A673 (cell line): ENCODE data around the gene STEAP3. TPM values are rescaled to one million over a fixed set of nuclear protein-coding genes. Genes with fewer than 3 reads are reported as not detected.

Experiments
- BruUV-seq: library from RNA; stranded (reverse); fragments of 400-500 nt; replicated peaks from 2 replicates; lab custom pipeline; 2021; lab: Mats Ljungman, UMichigan
- CTCF ChIA-PET: fragments of 300-600 bp; sonication (Branson Sonifier 250); formaldehyde crosslinking; loops from one replicate; lab custom pipeline; 2022; ENCODE audit warnings: antibody characterized with exemption; lab: Charles Lee
- POLR2A ChIA-PET: fragments of 300-600 bp; sonication (Branson Sonifier 250); formaldehyde crosslinking; loops from one replicate; lab custom pipeline; 2022; ENCODE audit warnings: antibody characterized with exemption; ENCODE audit not compliant: low non-redundant PET; lab: Charles Lee
- DNase-seq: peaks from one replicate; pipeline ENCODE4 v3.0.0-alpha.2; 2015; ENCODE audit warnings: low spot score
- H3K27ac ChIP-seq: fragments of 200-600 bp; sonication (generic); 2 replicates; pipeline ENCODE4 v1.5.1; 2016; ENCODE audit warnings: mixed run types, low read depth, mild to moderate bottlenecking, mixed read lengths, antibody characterized with exemption, low read length; ENCODE audit not compliant: poor library complexity, severe bottlenecking
- H3K27me3 ChIP-seq: fragments of 200-600 bp; sonication (generic); replicated peaks from 2 replicates; pipeline ENCODE4 v1.6.1; 2017; ENCODE audit warnings: mixed run types, low read depth, mild to moderate bottlenecking, mixed read lengths, antibody characterized with exemption, low read length; ENCODE audit not compliant: insufficient read depth, poor library complexity
- H3K36me3 ChIP-seq: fragments of 200-600 bp; sonication (generic); 2 replicates; pipeline ENCODE4 v1.6.1; 2016; ENCODE audit warnings: mixed run types, mild to moderate bottlenecking, mixed read lengths, antibody characterized with exemption, low read length; ENCODE audit not compliant: insufficient read depth, poor library complexity, severe bottlenecking
- H3K4me1 ChIP-seq: fragments of 200-600 bp; sonication (generic); 2 replicates; pipeline ENCODE4 v1.6.1; 2017; ENCODE audit warnings: mixed run types, mild to moderate bottlenecking, mixed read lengths, antibody characterized with exemption, low read length; ENCODE audit not compliant: insufficient read depth, poor library complexity, severe bottlenecking
- H3K4me3 ChIP-seq: fragments of 200-600 bp; sonication (generic); 2 replicates; pipeline ENCODE4 v1.5.1; 2016; ENCODE audit warnings: low read depth, mixed run types, mild to moderate bottlenecking, mixed read lengths, low read length; ENCODE audit not compliant: poor library complexity, severe bottlenecking
- H3K9me3 ChIP-seq: fragments of 200-600 bp; sonication (generic); 2 replicates; pipeline ENCODE4 v1.6.1; 2016; ENCODE audit warnings: mixed run types, low read depth, mild to moderate bottlenecking, mixed read lengths, antibody characterized with exemption, low read length; ENCODE audit not compliant: poor library complexity, severe bottlenecking
- EZH2 ChIP-seq: fragments of 200-600 bp; sonication (generic); IDR thresholded peaks from 2 replicates; pipeline ENCODE4 v1.6.1; 2017; ENCODE audit warnings: borderline replicate concordance, low read depth, mild to moderate bottlenecking, mixed read lengths, antibody characterized with exemption, low read length; ENCODE audit not compliant: poor library complexity, severe bottlenecking
- intact Hi-C: fragments of 100-400 bp; cut with micrococcal nuclease; formaldehyde crosslinking; loops from one replicate; pipeline ENCODE4 v1.10.0; 2022; ENCODE audit not compliant: unreplicated experiment
- total RNA-seq: library from RNA; stranded (reverse); gene quantifications from 2 replicates; pipeline ENCODE4 v1.2.3, GENCODE V29; 2021
- TF ChIP-seq, protein P1 (sequence below): fragments of 300-800, 200-600 bp; sonication (generic); conservative IDR thresholded peaks from 2 replicates; pipeline ENCODE4 v1.5.1; 2017; ENCODE audit warnings: low read depth, mild to moderate bottlenecking, antibody characterized with exemption, low read length, moderate library complexity, mixed read lengths

STEAP3 gene
- total RNA-seq, 1 experiment from 2014 or later, result 20.3 TPM

DNA sequence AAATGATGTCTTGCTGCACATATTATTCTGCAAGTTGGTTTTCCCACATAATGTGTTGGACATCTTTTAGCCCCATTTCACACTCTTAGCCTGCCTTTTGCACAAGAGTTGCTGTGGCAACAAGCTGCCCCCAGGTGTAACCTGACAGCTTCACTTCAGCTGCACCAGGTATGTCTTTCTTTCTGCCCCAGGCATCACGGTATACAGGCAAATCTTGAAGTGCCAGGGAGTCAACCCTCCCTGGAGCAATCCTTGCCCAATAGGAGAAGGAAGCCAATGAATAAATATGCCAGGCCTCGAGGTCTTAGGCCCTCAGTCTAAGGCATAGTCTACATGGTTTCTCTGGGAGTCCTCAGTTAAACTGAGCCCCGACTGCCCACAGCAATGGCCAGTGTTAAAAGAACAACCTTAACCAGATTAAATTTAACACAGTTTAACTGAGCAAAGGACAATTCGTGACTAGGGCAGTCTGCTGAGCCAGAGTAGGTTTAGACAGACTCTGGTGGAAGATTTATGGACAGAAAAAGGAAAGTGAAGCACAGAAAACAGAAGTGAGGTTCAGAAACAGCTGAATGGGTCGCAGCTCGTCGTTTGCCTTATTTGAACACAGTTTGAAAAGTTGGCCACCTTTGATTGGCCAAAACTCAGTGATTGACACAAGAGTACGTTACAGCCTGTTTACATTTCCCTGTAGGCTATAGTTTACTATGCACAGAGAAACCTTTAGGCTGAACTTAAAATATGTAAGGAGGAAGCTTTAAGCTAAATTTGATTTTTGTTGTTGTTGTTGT lies 33.1 kb upstream of the STEAP3 start:
- Histone ChIP-seq H3K36me3 (no peaks in the 10 kb centered on the region), H3K4me1 (peaks cover 12% of the 10 kb centered on the region), H3K4me3 (no peak overlapping the region), H3K27ac (no peak overlapping the region), H3K27me3 (no peaks in the 10 kb centered on the region), H3K9me3 (peaks cover 3% of the 10 kb centered on the region)
- no TSS peak for BruUV-seq
- intact Hi-C loops, result no loop called here
- CTCF ChIA-PET, result no interaction called here
- DNase-seq, result no peak
- POLR2A ChIA-PET, result no interaction called here
- TF ChIP-seq, protein P1, sequence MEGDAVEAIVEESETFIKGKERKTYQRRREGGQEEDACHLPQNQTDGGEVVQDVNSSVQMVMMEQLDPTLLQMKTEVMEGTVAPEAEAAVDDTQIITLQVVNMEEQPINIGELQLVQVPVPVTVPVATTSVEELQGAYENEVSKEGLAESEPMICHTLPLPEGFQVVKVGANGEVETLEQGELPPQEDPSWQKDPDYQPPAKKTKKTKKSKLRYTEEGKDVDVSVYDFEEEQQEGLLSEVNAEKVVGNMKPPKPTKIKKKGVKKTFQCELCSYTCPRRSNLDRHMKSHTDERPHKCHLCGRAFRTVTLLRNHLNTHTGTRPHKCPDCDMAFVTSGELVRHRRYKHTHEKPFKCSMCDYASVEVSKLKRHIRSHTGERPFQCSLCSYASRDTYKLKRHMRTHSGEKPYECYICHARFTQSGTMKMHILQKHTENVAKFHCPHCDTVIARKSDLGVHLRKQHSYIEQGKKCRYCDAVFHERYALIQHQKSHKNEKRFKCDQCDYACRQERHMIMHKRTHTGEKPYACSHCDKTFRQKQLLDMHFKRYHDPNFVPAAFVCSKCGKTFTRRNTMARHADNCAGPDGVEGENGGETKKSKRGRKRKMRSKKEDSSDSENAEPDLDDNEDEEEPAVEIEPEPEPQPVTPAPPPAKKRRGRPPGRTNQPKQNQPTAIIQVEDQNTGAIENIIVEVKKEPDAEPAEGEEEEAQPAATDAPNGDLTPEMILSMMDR, result no peak
- TF ChIP-seq EZH2, result no peak

DNA sequence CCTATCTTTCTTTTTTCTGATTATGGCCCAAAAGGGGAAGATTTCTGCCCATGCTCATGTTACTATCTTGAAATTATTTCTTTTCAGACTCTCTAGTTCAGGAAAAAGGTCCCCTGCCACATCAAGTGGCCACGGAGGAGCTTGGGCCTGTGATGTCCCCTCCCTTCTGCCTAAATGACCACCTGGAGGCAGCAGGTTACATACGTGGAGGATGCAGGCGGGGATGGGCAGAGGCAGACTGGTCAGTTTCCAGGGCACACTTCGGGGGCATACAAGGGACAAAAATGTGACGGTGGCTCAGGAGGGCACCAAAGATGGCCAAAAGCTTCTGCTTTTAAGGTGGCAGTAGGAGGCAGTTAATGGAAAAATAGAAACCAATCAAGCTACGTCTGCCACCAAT lies 30.7 kb upstream of the STEAP3 start:
- DNase-seq, result no peak
- intact Hi-C loops, result no loop called here
- Histone ChIP-seq H3K4me3 (no peak overlapping the region), H3K36me3 (no peaks in the 10 kb centered on the region), H3K27ac (peak overlapping the region; percentile 89), H3K4me1 (peaks cover 12% of the 10 kb centered on the region), H3K9me3 (peaks cover 3% of the 10 kb centered on the region), H3K27me3 (no peaks in the 10 kb centered on the region)
- ChIA-PET CTCF (no interaction called here), POLR2A (no interaction called here)
- TF ChIP-seq, protein P1, result no peak
- TF ChIP-seq EZH2, result no peak
- BruUV-seq, result no TSS peak

DNA sequence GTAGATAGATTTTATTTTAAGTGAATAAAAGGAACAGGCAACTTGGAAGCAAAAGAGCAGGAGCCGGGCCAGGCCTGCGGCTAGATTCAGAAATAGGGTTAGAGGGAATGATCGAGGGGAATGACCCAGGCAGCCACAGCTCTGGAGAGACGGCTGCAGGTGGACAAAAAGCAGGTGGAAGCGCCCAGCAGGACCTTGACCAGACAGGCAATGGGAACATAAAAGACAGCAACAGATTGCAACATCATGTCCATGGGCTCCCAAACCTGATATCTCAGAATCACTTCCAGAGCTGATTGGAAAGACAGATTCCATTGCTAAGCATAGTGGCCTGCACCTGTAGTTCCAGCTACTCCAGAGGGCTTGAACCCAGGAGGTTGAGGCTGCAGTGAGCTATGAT lies 28.6 kb upstream of the STEAP3 start:
- Histone ChIP-seq H3K27me3 (no peaks in the 10 kb centered on the region), H3K4me1 (peaks cover 12% of the 10 kb centered on the region), H3K27ac (peak overlapping the region; percentile 80), H3K4me3 (no peak overlapping the region), H3K9me3 (peaks cover 3% of the 10 kb centered on the region), H3K36me3 (no peaks in the 10 kb centered on the region)
- no TSS peak for BruUV-seq
- ChIA-PET CTCF (no interaction called here), POLR2A (no interaction called here)
- TF ChIP-seq, protein P1, result no peak
- TF ChIP-seq EZH2, result no peak
- intact Hi-C loops, result no loop called here
- DNase-seq, result no peak
